ENCODE results near the gene RPL27. TPM values are rescaled to one million over a fixed set of nuclear protein-coding genes. Genes with fewer than 3 reads are reported as not detected.

The RPL27 gene
- total and polyA plus RNA-seq, 2 of the 13 experiments (the other 11 are each of a cell fraction or from before 2014, with no cell fraction given): 1,585 to 5,840 TPM

GRCh38 chr17:43006639-43007551 is 8.7 kb downstream of the RPL27 start, which contains the start of gene IFI35 (continued):
- no peak for TF ChIP-seq ZNF710 (CRISPR knock-in tag; IDR thresholded peaks at IDR 0.05; ENCODE audit: borderline replicate concordance)
- TF ChIP-seq ZFYVE20 (CRISPR knock-in tag; IDR thresholded peaks at IDR 0.05; ENCODE audit: borderline replicate concordance, low read depth): no peak
- no peak for TF ChIP-seq CSRNP2 (CRISPR knock-in tag; conservative IDR thresholded peaks at IDR 0.05; ENCODE audit: low read depth)
- TF ChIP-seq POLR2A (IDR thresholded peaks at IDR 0.05; ENCODE audit: insufficient read depth in 1 of 2, low read depth in 2 of 2, low read length in 2 of 2): peak; percentile 75 to 76
- no peak for TF ChIP-seq ZNF235 (CRISPR knock-in tag; IDR thresholded peaks at IDR 0.05; ENCODE audit: borderline replicate concordance)
- TF ChIP-seq ZBTB39 (CRISPR knock-in tag; IDR thresholded peaks at IDR 0.05): no peak
- no peak for TF ChIP-seq ZNF674 (CRISPR knock-in tag; IDR thresholded peaks at IDR 0.05; ENCODE audit: low read depth)
- TF ChIP-seq ARNTL (CRISPR knock-in tag; IDR thresholded peaks at IDR 0.05): peak; percentile 43; the same call in 1 of the 2 replicates
- 0 out of 2 replicates have a peak, but pooled peaks have one; percentile 37 for TF ChIP-seq KIAA2018 (CRISPR knock-in tag; IDR thresholded peaks at IDR 0.05; ENCODE audit: borderline replicate concordance)
- TF ChIP-seq ARNT2 (CRISPR knock-in tag; IDR thresholded peaks at IDR 0.05; ENCODE audit: low read depth): no peak
- no peak for TF ChIP-seq PTBP1 (IDR thresholded peaks at IDR 0.05; ENCODE audit: low read depth, low read length, poor library complexity, severe bottlenecking)
- TF ChIP-seq NAIF1 (CRISPR knock-in tag; IDR thresholded peaks at IDR 0.05; ENCODE audit: borderline replicate concordance): no peak
- no peak for TF ChIP-seq ZNF354B (CRISPR knock-in tag; IDR thresholded peaks at IDR 0.05)

All from HepG2 (cell line).